ENCODE results near the gene MATCAP1. TPM values are rescaled to one million over a fixed set of nuclear protein-coding genes. Genes with fewer than 3 reads are reported as not detected.

Gene MATCAP1
- total and polyA plus RNA-seq, 2 of the 8 experiments (the other 6 are each of a cell fraction or from before 2014, with no cell fraction given), result 22.9 to 27.5 TPM

DNA sequence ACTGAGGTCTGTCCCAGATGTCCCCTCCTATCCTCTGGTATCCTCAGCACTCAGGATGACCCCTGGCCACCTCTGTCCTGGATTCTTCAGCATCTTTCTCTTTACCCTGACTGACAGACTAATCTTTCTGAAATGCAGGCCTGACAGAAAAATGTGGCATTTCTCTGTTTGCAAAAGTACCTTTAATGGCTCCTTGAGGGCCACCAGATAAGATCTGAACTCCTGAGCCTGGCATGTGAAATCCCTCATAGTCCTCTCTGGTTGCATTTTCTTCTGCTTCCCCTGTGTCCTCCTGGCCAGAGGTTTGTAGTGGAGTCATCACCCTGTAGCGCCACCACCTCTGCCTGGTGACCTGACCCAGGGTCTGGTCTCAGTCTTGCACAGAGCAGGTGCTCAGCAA lies 13.1 kb upstream of the MATCAP1 start (continued):
- no peak for TF ChIP-seq CHD7 (IDR thresholded peaks at IDR 0.05; ENCODE audit: insufficient replicate concordance, low read length)
- no peak for TF ChIP-seq SIN3A (conservative IDR thresholded peaks at IDR 0.05 in 1 of 2, IDR thresholded peaks at IDR 0.05 in 1 of 2; ENCODE audit: low read depth in 1 of 2, low read length in 2 of 2)
- TF ChIP-seq POU5F1 (IDR thresholded peaks at IDR 0.05; ENCODE audit: low read depth, low read length), result no peak
- no peak for TF ChIP-seq TEAD4 (IDR thresholded peaks at IDR 0.05; ENCODE audit: low read depth, low read length)
- TF ChIP-seq YY1 (IDR thresholded peaks at IDR 0.05; ENCODE audit: low read depth, low read length), result no peak
- no peak for TF ChIP-seq NRF1 (IDR thresholded peaks at IDR 0.05; ENCODE audit: low read depth, low read length)
- TF ChIP-seq HDAC2 (IDR thresholded peaks at IDR 0.05; ENCODE audit: borderline replicate concordance in 1 of 2, low read depth in 2 of 2, low read length in 2 of 2), result no peak
- no peak for TF ChIP-seq KDM1A (IDR thresholded peaks at IDR 0.05; ENCODE audit: borderline replicate concordance, low read length)
